ENCODE measurements around the gene SCG2. TPM values are rescaled to one million over a fixed set of nuclear protein-coding genes. Genes with fewer than 3 reads are reported as not detected.

Gene SCG2
- total RNA-seq, 1 donor from 2014 or later, result 0.35 TPM

DNA sequence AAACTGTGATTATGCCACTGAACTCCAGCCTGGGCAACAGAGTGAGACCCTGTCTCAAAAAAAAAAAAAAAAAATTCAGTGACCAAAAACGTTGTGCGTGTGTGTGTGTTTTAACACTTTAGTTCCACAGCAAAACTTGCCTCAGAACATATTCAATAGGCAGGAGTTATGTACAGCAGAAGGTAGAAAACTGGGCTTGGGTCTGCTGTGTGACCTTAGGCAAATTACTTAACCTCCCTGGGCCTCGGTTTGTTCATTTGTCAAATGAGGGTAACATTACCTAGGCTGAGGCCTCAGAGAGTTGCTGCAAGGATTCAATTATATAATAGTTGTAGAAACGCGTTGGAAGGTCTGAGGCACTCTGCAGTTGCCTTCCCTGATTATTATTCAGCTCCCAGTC lies 10.3 kb upstream of the SCG2 start:
- H3K4me3 Mint-ChIP-seq, result no peak overlapping the region
- H3K4me1 Mint-ChIP-seq, result no peaks in the 10 kb centered on the region
- DNase-seq (no peak), ATAC-seq (ENCODE audit: low read depth) (no peak)
- no peaks in the 10 kb centered on the region for H3K9me3 Mint-ChIP-seq
- CTCF ChIA-PET, result no interaction called here
- intact Hi-C loops (cut with micrococcal nuclease), result no loop called here
- no peaks in the 10 kb centered on the region for H3K36me3 Mint-ChIP-seq (ENCODE audit: low read depth)
- TF ChIP-seq, protein P1, sequence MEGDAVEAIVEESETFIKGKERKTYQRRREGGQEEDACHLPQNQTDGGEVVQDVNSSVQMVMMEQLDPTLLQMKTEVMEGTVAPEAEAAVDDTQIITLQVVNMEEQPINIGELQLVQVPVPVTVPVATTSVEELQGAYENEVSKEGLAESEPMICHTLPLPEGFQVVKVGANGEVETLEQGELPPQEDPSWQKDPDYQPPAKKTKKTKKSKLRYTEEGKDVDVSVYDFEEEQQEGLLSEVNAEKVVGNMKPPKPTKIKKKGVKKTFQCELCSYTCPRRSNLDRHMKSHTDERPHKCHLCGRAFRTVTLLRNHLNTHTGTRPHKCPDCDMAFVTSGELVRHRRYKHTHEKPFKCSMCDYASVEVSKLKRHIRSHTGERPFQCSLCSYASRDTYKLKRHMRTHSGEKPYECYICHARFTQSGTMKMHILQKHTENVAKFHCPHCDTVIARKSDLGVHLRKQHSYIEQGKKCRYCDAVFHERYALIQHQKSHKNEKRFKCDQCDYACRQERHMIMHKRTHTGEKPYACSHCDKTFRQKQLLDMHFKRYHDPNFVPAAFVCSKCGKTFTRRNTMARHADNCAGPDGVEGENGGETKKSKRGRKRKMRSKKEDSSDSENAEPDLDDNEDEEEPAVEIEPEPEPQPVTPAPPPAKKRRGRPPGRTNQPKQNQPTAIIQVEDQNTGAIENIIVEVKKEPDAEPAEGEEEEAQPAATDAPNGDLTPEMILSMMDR (IDR thresholded peaks at IDR 0.05), result no peak
- H3K27ac Mint-ChIP-seq, result no peak overlapping the region
- H3K27me3 Mint-ChIP-seq, result peaks cover 32% of the 10 kb centered on the region
- POLR2A ChIA-PET, result no interaction called here

DNA sequence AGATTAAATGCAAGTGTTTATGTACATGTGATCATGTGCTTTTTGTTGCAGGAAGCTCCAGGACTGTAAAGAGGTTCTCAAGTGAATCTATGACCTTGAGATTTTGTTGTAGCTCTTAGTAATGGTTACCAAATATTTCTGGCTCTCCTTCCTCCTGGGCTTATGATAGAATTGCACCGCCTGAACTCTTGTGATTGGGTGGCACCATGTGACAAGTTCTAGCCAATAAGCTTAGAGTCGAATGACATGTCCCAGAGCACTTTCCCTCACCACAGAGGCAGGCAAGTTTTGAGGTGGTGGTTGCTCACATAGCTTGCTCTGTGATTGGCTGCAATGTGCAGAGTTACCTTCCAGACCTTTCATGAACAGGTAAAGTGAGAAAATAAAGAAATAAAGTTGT lies 8.9 kb upstream of the SCG2 start:
- ATAC-seq (ENCODE audit: low read depth), result no peak
- Mint-ChIP-seq H3K27me3 (peaks cover 37% of the 10 kb centered on the region), H3K9me3 (no peaks in the 10 kb centered on the region), H3K27ac (no peak overlapping the region), H3K4me3 (no peak overlapping the region), H3K36me3 (ENCODE audit: low read depth) (no peaks in the 10 kb centered on the region), H3K4me1 (no peaks in the 10 kb centered on the region)
- TF ChIP-seq, protein P1 (IDR thresholded peaks at IDR 0.05), result no peak
- no peak for DNase-seq
- POLR2A ChIA-PET, result no interaction called here
- intact Hi-C loops (cut with micrococcal nuclease), result no loop called here
- CTCF ChIA-PET, result no interaction called here

DNA sequence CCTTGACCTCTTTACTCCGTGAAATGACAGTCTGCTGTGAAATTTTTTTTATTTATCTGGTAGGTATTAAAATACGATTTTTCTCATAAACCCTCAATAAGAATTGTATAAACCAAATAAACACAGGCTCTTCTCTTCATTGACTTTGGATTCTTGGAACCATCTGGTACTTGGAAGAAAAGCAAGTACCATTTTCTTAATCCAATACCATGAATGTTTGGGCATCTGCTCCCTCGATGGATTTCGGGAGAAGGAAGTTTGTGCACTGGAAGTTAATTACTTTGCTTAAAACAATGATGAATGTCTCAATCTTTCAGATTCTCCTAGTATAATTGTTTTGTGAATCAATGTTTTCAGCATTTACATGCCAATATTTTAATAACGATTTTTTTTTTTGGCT lies 5.3 kb upstream of the SCG2 start:
- CTCF ChIA-PET, result no interaction called here
- peaks cover 2% of the 10 kb centered on the region for H3K4me1 Mint-ChIP-seq
- POLR2A ChIA-PET, result no interaction called here
- H3K36me3 Mint-ChIP-seq (ENCODE audit: low read depth), result no peaks in the 10 kb centered on the region
- no peak overlapping the region for H3K27ac Mint-ChIP-seq
- no peak for ATAC-seq (ENCODE audit: low read depth)
- TF ChIP-seq, protein P1 (IDR thresholded peaks at IDR 0.05), result no peak
- no peak for DNase-seq
- H3K4me3 Mint-ChIP-seq, result no peak overlapping the region
- no peaks in the 10 kb centered on the region for H3K9me3 Mint-ChIP-seq
- H3K27me3 Mint-ChIP-seq, result peaks cover 18% of the 10 kb centered on the region
- intact Hi-C loops (cut with micrococcal nuclease), result no loop called here

DNA sequence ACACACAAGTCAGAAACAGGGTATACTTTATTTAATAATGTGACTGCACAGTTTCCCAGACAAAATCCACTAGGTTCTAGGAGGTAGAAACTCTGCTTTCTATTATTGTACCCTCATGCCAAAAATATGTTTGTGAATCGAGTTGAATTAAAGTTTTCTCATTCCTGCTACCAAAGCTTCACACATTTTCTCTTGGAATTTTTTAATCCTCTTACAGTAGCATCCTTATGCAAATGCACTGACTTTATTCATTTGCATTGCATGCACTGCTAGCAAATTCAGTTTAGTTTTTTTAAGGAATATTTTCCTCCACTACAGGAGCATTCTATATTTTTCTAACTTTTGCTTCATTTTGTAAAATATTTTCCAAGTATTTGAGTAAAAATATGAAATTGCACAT lies 4.8 kb upstream of the SCG2 start:
- ATAC-seq (ENCODE audit: low read depth) (no peak), DNase-seq (no peak)
- Mint-ChIP-seq H3K27ac (no peak overlapping the region), H3K4me3 (no peak overlapping the region), H3K9me3 (no peaks in the 10 kb centered on the region), H3K4me1 (peaks cover 4% of the 10 kb centered on the region), H3K27me3 (peaks cover 17% of the 10 kb centered on the region), H3K36me3 (ENCODE audit: low read depth) (no peaks in the 10 kb centered on the region)
- TF ChIP-seq, protein P1 (IDR thresholded peaks at IDR 0.05), result no peak
- ChIA-PET CTCF (no interaction called here), POLR2A (no interaction called here)
- intact Hi-C loops (cut with micrococcal nuclease), result no loop called here

DNA sequence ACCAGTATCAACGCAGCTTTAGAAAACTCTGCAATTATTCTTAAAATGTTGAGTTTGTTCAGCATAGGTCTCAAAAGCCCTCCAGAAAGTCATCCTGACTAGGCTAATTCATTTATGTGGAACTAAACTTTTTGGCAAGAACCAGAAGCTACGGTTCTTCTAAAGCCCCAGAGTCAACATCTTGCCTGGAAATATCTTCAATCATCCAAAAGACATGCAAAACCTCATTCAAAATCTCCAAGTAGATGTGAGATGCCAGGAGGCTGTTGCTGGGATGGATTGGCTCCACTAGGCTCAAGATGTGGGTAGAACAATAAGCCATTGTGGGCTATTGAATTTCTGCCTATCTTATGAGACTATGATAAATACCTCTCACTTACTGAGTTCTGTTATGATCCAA lies 2.1 kb upstream of the SCG2 start:
- intact Hi-C loops (cut with micrococcal nuclease), result no loop called here
- DNase-seq (no peak), ATAC-seq (ENCODE audit: low read depth) (no peak)
- Mint-ChIP-seq H3K4me1 (peaks cover 4% of the 10 kb centered on the region), H3K9me3 (no peaks in the 10 kb centered on the region), H3K27me3 (peaks cover 16% of the 10 kb centered on the region), H3K27ac (no peak overlapping the region), H3K4me3 (no peak overlapping the region), H3K36me3 (ENCODE audit: low read depth) (no peaks in the 10 kb centered on the region)
- TF ChIP-seq, protein P1 (IDR thresholded peaks at IDR 0.05), result no peak
- ChIA-PET CTCF (no interaction called here), POLR2A (no interaction called here)
